Astrocyte (in vitro differentiated cells and primary cell): ENCODE results near the gene IMMP2L. TPM values are rescaled to one million over a fixed set of nuclear protein-coding genes. Genes with fewer than 3 reads are reported as not detected.

Experiments
- DNase-seq: peaks from one replicate; pipeline ENCODE4 v3.0.0-alpha.2; 2010; ENCODE audit warnings: low read depth
- FAIRE-seq: peaks from 2 replicates; lab custom pipeline; 2011; peaks lifted over from hg19 to GRCh38; lab: Jason Lieb, UNC
- H2AFZ ChIP-seq: 2 replicates; pipeline ENCODE4 v1.6.0; 2012; ENCODE audit warnings: low read depth, low read length, inconsistent platforms
- H3K27ac ChIP-seq: 2 replicates; pipeline ENCODE4 v1.5.1; 2011; ENCODE audit warnings: low read depth, low read length, inconsistent platforms
- H3K27me3 ChIP-seq: 2 replicates; pipeline ENCODE4 v1.6.0; 2011; ENCODE audit warnings: low read length, inconsistent platforms; ENCODE audit not compliant: insufficient read depth
- H3K36me3 ChIP-seq: 2 replicates; pipeline ENCODE4 v1.5.1; 2011; ENCODE audit warnings: low read length, inconsistent platforms; ENCODE audit not compliant: insufficient read depth
- H3K4me1 ChIP-seq: 2 replicates; pipeline ENCODE4 v1.5.1; 2011; ENCODE audit warnings: low read length, inconsistent platforms; ENCODE audit not compliant: insufficient read depth
- H3K4me2 ChIP-seq: 2 replicates; pipeline ENCODE4 v1.6.0; 2012; ENCODE audit warnings: low read length, inconsistent platforms
- H3K4me3 ChIP-seq: 2 replicates; pipeline ENCODE4 v1.5.1; 2011; ENCODE audit warnings: low read depth, mild to moderate bottlenecking, low read length, inconsistent platforms; ENCODE audit not compliant: insufficient read depth
- H3K79me2 ChIP-seq: 2 replicates; pipeline ENCODE4 v1.6.0; 2012; ENCODE audit warnings: mild to moderate bottlenecking, low read length, inconsistent platforms; ENCODE audit not compliant: insufficient read depth
- H3K9ac ChIP-seq: 2 replicates; pipeline ENCODE4 v1.6.0; 2012; ENCODE audit warnings: mild to moderate bottlenecking, low read length, inconsistent platforms
- H3K9me3 ChIP-seq: 2 replicates; pipeline ENCODE4 v1.5.1; 2012; ENCODE audit warnings: low read depth, mild to moderate bottlenecking, low read length, inconsistent platforms; ENCODE audit not compliant: insufficient read depth
- H4K20me1 ChIP-seq: 2 replicates; pipeline ENCODE4 v1.6.0; 2012; ENCODE audit warnings: low read length, inconsistent platforms; ENCODE audit not compliant: insufficient read depth
- H3K27ac Mint-ChIP-seq: one replicate; pipeline ENCODE4 v1.8.0; 2021; ENCODE audit warnings: mild to moderate bottlenecking, mixed read lengths; ENCODE audit not compliant: unreplicated experiment
- H3K27me3 Mint-ChIP-seq: one replicate; pipeline ENCODE4 v1.8.0; 2021; ENCODE audit warnings: low read depth, mixed read lengths; ENCODE audit not compliant: unreplicated experiment
- H3K36me3 Mint-ChIP-seq: one replicate; pipeline ENCODE4 v1.8.0; 2021; ENCODE audit warnings: low read depth, mixed read lengths; ENCODE audit not compliant: unreplicated experiment
- H3K4me1 Mint-ChIP-seq: one replicate; pipeline ENCODE4 v1.8.0; 2021; ENCODE audit warnings: low read depth, mixed read lengths; ENCODE audit not compliant: unreplicated experiment
- H3K4me3 Mint-ChIP-seq: one replicate; pipeline ENCODE4 v1.8.0; 2021; ENCODE audit warnings: mild to moderate bottlenecking, moderate library complexity, mixed read lengths; ENCODE audit not compliant: unreplicated experiment
- H3K9me3 Mint-ChIP-seq: one replicate; pipeline ENCODE4 v1.8.0; 2021; ENCODE audit warnings: mild to moderate bottlenecking, mixed read lengths; ENCODE audit not compliant: unreplicated experiment
- CTCF ChIP-seq: IDR thresholded peaks from 2 replicates; pipeline ENCODE4 v1.5.1; 2011; ENCODE audit warnings: low read depth, mild to moderate bottlenecking, inconsistent platforms, low read length, moderate library complexity; ENCODE audit not compliant: insufficient read depth
- EZH2 ChIP-seq: IDR thresholded peaks from 2 replicates; pipeline ENCODE4 v1.6.1; 2012; ENCODE audit warnings: mild to moderate bottlenecking, low read length, inconsistent platforms; ENCODE audit not compliant: insufficient read depth
- total RNA-seq: library from RNA; stranded (reverse); gene quantifications from 2 replicates; pipeline ENCODE4 v1.2.1, GENCODE V29; 2021

The IMMP2L gene
- total RNA-seq, 1 donor from 2014 or later = 13.8 TPM

GRCh38 chr7:111343017-111343416 lies 219.3 kb downstream of the IMMP2L start:
- H3K4me3 Mint-ChIP-seq = no peak overlapping the region
- TF ChIP-seq EZH2 (no peak), CTCF (no peak)
- H3K9me3 Mint-ChIP-seq = peaks cover 7% of the 10 kb centered on the region
- FAIRE-seq (no peak), DNase-seq (no peak)
- H3K9me3 ChIP-seq = peaks cover 2% of the 10 kb centered on the region
- no peak overlapping the region for H2AFZ ChIP-seq
- no peaks in the 10 kb centered on the region for H3K4me1 ChIP-seq
- H3K27ac Mint-ChIP-seq = no peak overlapping the region
- H3K27ac ChIP-seq = no peak overlapping the region
- H3K4me3 ChIP-seq = no peak overlapping the region
- H3K4me2 ChIP-seq = no peak overlapping the region
- H3K9ac ChIP-seq = no peak overlapping the region
- H3K36me3 ChIP-seq = no peaks in the 10 kb centered on the region
- peaks cover 8% of the 10 kb centered on the region for H3K36me3 Mint-ChIP-seq
- H4K20me1 ChIP-seq = no peaks in the 10 kb centered on the region
- H3K79me2 ChIP-seq = no peaks in the 10 kb centered on the region
- no peaks in the 10 kb centered on the region for H3K4me1 Mint-ChIP-seq
- H3K27me3 Mint-ChIP-seq = no peaks in the 10 kb centered on the region
- no peaks in the 10 kb centered on the region for H3K27me3 ChIP-seq

GRCh38 chr7:111339006-111339405 lies 223.3 kb downstream of the IMMP2L start:
- H3K4me2 ChIP-seq = no peak overlapping the region
- FAIRE-seq (no peak), DNase-seq (no peak)
- H4K20me1 ChIP-seq = no peaks in the 10 kb centered on the region
- peaks cover 6% of the 10 kb centered on the region for H3K9me3 Mint-ChIP-seq
- H3K4me3 ChIP-seq = no peak overlapping the region
- H3K4me1 Mint-ChIP-seq = no peaks in the 10 kb centered on the region
- H3K79me2 ChIP-seq = no peaks in the 10 kb centered on the region
- no peak for TF ChIP-seq EZH2
- no peak for TF ChIP-seq CTCF
- H3K36me3 Mint-ChIP-seq = peaks cover 4% of the 10 kb centered on the region
- no peaks in the 10 kb centered on the region for H3K27me3 ChIP-seq
- H3K27ac ChIP-seq = no peak overlapping the region
- H3K9ac ChIP-seq = no peak overlapping the region
- H3K9me3 ChIP-seq = peaks cover 2% of the 10 kb centered on the region
- no peak overlapping the region for H2AFZ ChIP-seq
- no peaks in the 10 kb centered on the region for H3K36me3 ChIP-seq
- no peak overlapping the region for H3K27ac Mint-ChIP-seq
- no peaks in the 10 kb centered on the region for H3K4me1 ChIP-seq
- H3K27me3 Mint-ChIP-seq = no peaks in the 10 kb centered on the region
- H3K4me3 Mint-ChIP-seq = no peak overlapping the region

GRCh38 chr7:111333010-111333409 lies 229.3 kb downstream of the IMMP2L start:
- Histone ChIP-seq H3K4me3 (no peak overlapping the region), H4K20me1 (no peaks in the 10 kb centered on the region), H3K4me1 (no peaks in the 10 kb centered on the region), H3K36me3 (no peaks in the 10 kb centered on the region), H2AFZ (no peak overlapping the region), H3K9me3 (no peaks in the 10 kb centered on the region), H3K4me2 (no peak overlapping the region), H3K9ac (no peak overlapping the region), H3K79me2 (no peaks in the 10 kb centered on the region), H3K27ac (no peak overlapping the region), H3K27me3 (no peaks in the 10 kb centered on the region)
- TF ChIP-seq EZH2 (no peak), CTCF (no peak)
- DNase-seq (no peak), FAIRE-seq (no peak)
- H3K4me1 Mint-ChIP-seq = no peaks in the 10 kb centered on the region
- no peaks in the 10 kb centered on the region for H3K27me3 Mint-ChIP-seq
- H3K9me3 Mint-ChIP-seq = peaks cover 5% of the 10 kb centered on the region
- H3K36me3 Mint-ChIP-seq = no peaks in the 10 kb centered on the region
- H3K27ac Mint-ChIP-seq = no peak overlapping the region
- H3K4me3 Mint-ChIP-seq = no peak overlapping the region
